ENCODE data around the gene RELL1.

DNA sequence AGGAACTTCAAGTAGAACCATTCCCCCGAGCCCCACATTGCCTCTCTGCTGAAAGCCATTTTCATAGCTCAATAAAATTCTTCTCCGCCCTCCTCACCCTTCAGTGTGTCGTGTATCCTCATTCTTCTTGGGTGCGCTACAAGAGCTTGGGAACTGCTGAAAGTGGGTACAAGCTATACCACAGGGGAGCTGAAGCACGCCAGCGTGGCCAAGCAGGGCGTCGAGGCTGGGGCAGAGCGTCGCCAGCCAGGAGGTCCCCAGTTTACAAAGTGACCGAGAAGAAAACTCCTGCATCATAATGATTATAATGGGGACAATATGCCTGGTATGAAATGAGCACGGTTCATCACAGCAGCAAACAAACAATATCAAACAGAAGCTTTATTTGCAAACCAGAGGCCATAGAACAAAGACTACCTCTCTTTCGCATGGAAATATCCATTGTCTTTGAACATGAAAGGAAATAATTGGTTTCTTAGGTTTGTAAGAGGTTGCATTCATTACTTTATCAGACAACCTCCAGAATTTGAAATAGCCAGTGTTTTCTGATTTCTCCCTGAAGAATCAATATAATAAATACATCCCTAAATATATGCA lies 34.3 kb downstream of the RELL1 start:
- TF ChIP-seq, protein P1, sequence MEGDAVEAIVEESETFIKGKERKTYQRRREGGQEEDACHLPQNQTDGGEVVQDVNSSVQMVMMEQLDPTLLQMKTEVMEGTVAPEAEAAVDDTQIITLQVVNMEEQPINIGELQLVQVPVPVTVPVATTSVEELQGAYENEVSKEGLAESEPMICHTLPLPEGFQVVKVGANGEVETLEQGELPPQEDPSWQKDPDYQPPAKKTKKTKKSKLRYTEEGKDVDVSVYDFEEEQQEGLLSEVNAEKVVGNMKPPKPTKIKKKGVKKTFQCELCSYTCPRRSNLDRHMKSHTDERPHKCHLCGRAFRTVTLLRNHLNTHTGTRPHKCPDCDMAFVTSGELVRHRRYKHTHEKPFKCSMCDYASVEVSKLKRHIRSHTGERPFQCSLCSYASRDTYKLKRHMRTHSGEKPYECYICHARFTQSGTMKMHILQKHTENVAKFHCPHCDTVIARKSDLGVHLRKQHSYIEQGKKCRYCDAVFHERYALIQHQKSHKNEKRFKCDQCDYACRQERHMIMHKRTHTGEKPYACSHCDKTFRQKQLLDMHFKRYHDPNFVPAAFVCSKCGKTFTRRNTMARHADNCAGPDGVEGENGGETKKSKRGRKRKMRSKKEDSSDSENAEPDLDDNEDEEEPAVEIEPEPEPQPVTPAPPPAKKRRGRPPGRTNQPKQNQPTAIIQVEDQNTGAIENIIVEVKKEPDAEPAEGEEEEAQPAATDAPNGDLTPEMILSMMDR (conservative IDR thresholded peaks at IDR 0.05; ENCODE audit: low read length), result no peak
- no peak for TF ChIP-seq EZH2phosphoT487 (IDR thresholded peaks at IDR 0.05; ENCODE audit: borderline replicate concordance, low read depth, low read length)
